IMR-90 (cell line): Measurements from ENCODE around the gene ETS1. TPM values are rescaled to one million over a fixed set of nuclear protein-coding genes. Genes with fewer than 3 reads are reported as not detected.

Source experiments
- ATAC-seq: fragments of 200-7000 bp; cut with Tn5 transposase; 2 replicates; pipeline ENCODE4 v1.9.1; 2020; ENCODE audit warnings: low read depth, mild to moderate bottlenecking, moderate library complexity
- BruUV-seq: library from RNA; stranded (reverse); fragments of 400-500 nt; replicated peaks from 2 replicates; lab custom pipeline; 2021; lab: Mats Ljungman, UMichigan
- CTCF ChIA-PET: fragments of 300-600 bp; formaldehyde crosslinking; extraction: SDS; loops from one replicate; lab custom pipeline; 2021; ENCODE audit warnings: antibody characterized with exemption; lab: Yijun Ruan, JAX
- POLR2A ChIA-PET: fragments of 300-600 bp; sonication (Branson Sonifier 250); formaldehyde crosslinking; loops from one replicate; lab custom pipeline; 2022; ENCODE audit warnings: antibody characterized with exemption; ENCODE audit not compliant: unreplicated experiment; lab: Charles Lee
- DNase-seq: peaks from one replicate; pipeline ENCODE4 v3.0.0; 2013
- H2AFZ ChIP-seq: replicated peaks from 2 replicates; pipeline ENCODE3; 2013; ENCODE audit warnings: low read length, mild to moderate bottlenecking; ENCODE audit not compliant: poor library complexity
- H2AK5ac ChIP-seq: 2 replicates; pipeline ENCODE4 v1.6.1; 2013; ENCODE audit warnings: low read depth, low read length, inconsistent platforms
- H2AK9ac ChIP-seq: replicated peaks from 2 replicates; pipeline ENCODE3; 2013; ENCODE audit warnings: mild to moderate bottlenecking, low read depth, low read length, moderate library complexity; ENCODE audit not compliant: poor library complexity
- H2BK120ac ChIP-seq: 2 replicates; pipeline ENCODE4 v1.6.1; 2013; ENCODE audit warnings: low read depth, low read length, inconsistent platforms
- H2BK15ac ChIP-seq: 3 replicates; pipeline ENCODE4 v1.6.1; 2013; ENCODE audit warnings: low read depth, low read length, inconsistent platforms
- H2BK20ac ChIP-seq: 2 replicates; pipeline ENCODE4 v1.6.1; 2013; ENCODE audit warnings: low read depth, mild to moderate bottlenecking, inconsistent platforms, low read length, moderate library complexity
- H2BK5ac ChIP-seq: 2 replicates; pipeline ENCODE4 v1.6.1; 2013; ENCODE audit warnings: mild to moderate bottlenecking, low read depth, low read length, inconsistent platforms; ENCODE audit not compliant: poor library complexity, severe bottlenecking
- H3K14ac ChIP-seq: replicated peaks from 2 replicates; pipeline ENCODE4 v1.6.1; 2013; ENCODE audit warnings: low read depth, low read length, inconsistent platforms
- H3K18ac ChIP-seq: 2 replicates; pipeline ENCODE4 v1.6.1; 2013; ENCODE audit warnings: low read depth, low read length, control low read depth
- H3K23ac ChIP-seq: 2 replicates; pipeline ENCODE4 v1.6.1; 2013; ENCODE audit warnings: low read depth, low read length, inconsistent platforms
- H3K27ac ChIP-seq: 2 replicates; pipeline ENCODE4 v1.5.1; 2013; ENCODE audit warnings: mild to moderate bottlenecking, control low read depth, low read length; ENCODE audit not compliant: insufficient read depth
- H3K27me3 ChIP-seq: 2 replicates; pipeline ENCODE4 v1.6.1; 2013; ENCODE audit warnings: low read length; ENCODE audit not compliant: control insufficient read depth, insufficient read depth
- H3K36me3 ChIP-seq: 2 replicates; pipeline ENCODE4 v1.6.1; 2013; ENCODE audit warnings: low read length, mixed read lengths; ENCODE audit not compliant: control insufficient read depth, insufficient read depth
- H3K4ac ChIP-seq: 2 replicates; pipeline ENCODE4 v1.6.1; 2013; ENCODE audit warnings: low read depth, low read length, inconsistent platforms
- H3K4me1 ChIP-seq: 2 replicates; pipeline ENCODE4 v1.6.1; 2013; ENCODE audit warnings: low read length, mixed read lengths; ENCODE audit not compliant: control insufficient read depth, insufficient read depth
- H3K4me2 ChIP-seq: 2 replicates; pipeline ENCODE4 v1.6.1; 2013; ENCODE audit warnings: low read depth, mild to moderate bottlenecking, control low read depth, low read length, moderate library complexity
- H3K4me3 ChIP-seq: 2 replicates; pipeline ENCODE4 v1.5.1; 2013; ENCODE audit warnings: low read depth, mild to moderate bottlenecking, control low read depth, low read length, moderate library complexity; ENCODE audit not compliant: insufficient read depth
- H3K56ac ChIP-seq: 2 replicates; pipeline ENCODE4 v1.6.1; 2013; ENCODE audit warnings: low read length, inconsistent platforms; ENCODE audit not compliant: insufficient read depth; ENCODE audit errors: extremely low read depth
- H3K79me1 ChIP-seq, 2 experiments: 2 replicates each; pipeline ENCODE4 v1.6.1; 2013; ENCODE audit warnings: low read length in 2 of 2, inconsistent platforms in 1 of 2, low read depth in 1 of 2
- H3K9ac ChIP-seq: 2 replicates; pipeline ENCODE4 v1.6.1; 2013; ENCODE audit warnings: low read depth, low read length, control low read depth
- H3K9me1 ChIP-seq: 2 replicates; pipeline ENCODE4 v1.6.1; 2013; ENCODE audit warnings: low read length, inconsistent platforms; ENCODE audit not compliant: insufficient read depth
- H3K9me3 ChIP-seq: 2 replicates; pipeline ENCODE4 v1.6.1; 2013; ENCODE audit warnings: low read length; ENCODE audit not compliant: control insufficient read depth, insufficient read depth
- H4K20me1 ChIP-seq: 2 replicates; pipeline ENCODE4 v1.6.1; 2013; ENCODE audit warnings: low read length, inconsistent platforms; ENCODE audit not compliant: insufficient read depth
- H4K5ac ChIP-seq: 2 replicates; pipeline ENCODE4 v1.6.1; 2013; ENCODE audit warnings: mild to moderate bottlenecking, low read depth, low read length, control low read depth
- H4K8ac ChIP-seq, 2 experiments: 2 replicates each; pipeline ENCODE4 v1.6.1; 2013; ENCODE audit warnings: low read depth in 2 of 2, low read length in 2 of 2, control low read depth in 1 of 2, inconsistent platforms in 1 of 2
- H4K91ac ChIP-seq: 2 replicates; pipeline ENCODE4 v1.6.1; 2013; ENCODE audit warnings: low read depth, low read length, inconsistent platforms; ENCODE audit not compliant: insufficient read depth
- MXI1 ChIP-seq: IDR thresholded peaks from 2 replicates; pipeline ENCODE4 v1.6.1; 2012; ENCODE audit warnings: low read depth, mild to moderate bottlenecking, low read length, moderate library complexity, borderline replicate concordance
- POLR2A ChIP-seq: IDR thresholded peaks from 2 replicates; pipeline ENCODE4 v1.6.1; 2012; ENCODE audit warnings: mild to moderate bottlenecking, low read depth, low read length
- WGBS, 2 experiments: methylation state at CpG; one replicate each; pipeline versions ENCODE4 v1.1.5 to v1.1.7; 2013; ENCODE audit warnings: missing lambda C conversion rate in 2 of 2; ENCODE audit not compliant: insufficient read length in 1 of 2; ENCODE audit errors: extremely low coverage in 2 of 2; 5-methylcytosine and 5-hydroxymethylcytosine counted together
- dilution Hi-C: fragments of 300-500 bp; cut with HindIII; formaldehyde crosslinking; loops from one replicate; pipeline ENCODE4 v1.14.3; 2018; ENCODE audit warnings: low sequenced_read_pairs; ENCODE audit not compliant: unreplicated experiment
- in situ Hi-C: fragments of 300-500 bp; cut with MboI; formaldehyde crosslinking; loops from 3 replicates; pipeline ENCODE4 v1.14.3; 2019; ENCODE audit warnings: low sequenced_read_pairs, inconsistent platforms, mixed read lengths
- intact Hi-C: fragments of 100-400 bp; cut with micrococcal nuclease; formaldehyde crosslinking; loops from 2 replicates; pipeline ENCODE4 v1.10.0; 2022
- polyA plus RNA-seq, 3 experiments: library from polyadenylated mRNA; depleted of rRNA; stranded (reverse); fragments of >200 nt; gene quantifications; 2 replicates each; pipeline ENCODE4 v1.2.3, GENCODE V29; 2012; ENCODE audit warnings: low replicate concordance in 1 of 3
- total RNA-seq: library from RNA; depleted of rRNA; stranded (reverse); fragments of >200 nt; gene quantifications from 2 replicates; pipeline ENCODE4 v1.2.3, GENCODE V29; 2012

The ETS1 gene
- total and polyA plus RNA-seq, 2 of the 4 experiments (the other 2 are of a cell fraction) = 41.2 to 56.3 TPM

DNA sequence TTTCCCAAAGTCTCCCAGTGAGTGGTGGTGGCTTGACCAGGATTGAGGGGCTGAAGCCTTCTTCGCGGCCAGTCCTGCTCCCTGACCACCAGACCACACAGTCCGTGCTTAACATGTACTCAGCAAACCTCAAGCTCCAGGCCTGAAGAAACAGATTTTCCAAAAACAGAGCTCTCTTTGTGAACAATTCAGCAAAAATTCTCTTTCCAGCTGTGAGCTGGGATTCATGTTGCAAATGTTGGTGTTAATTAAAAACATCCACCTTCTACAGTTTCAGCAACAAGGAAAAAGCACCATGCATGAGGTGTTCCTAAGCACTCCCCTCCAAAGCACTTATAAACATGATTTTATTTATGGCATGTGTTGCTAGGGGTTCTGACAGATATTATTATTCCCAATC, 129.5 kb downstream of the ETS1 start:
- intact Hi-C loops = no loop called here
- Histone ChIP-seq H3K36me3 (peaks cover 25% of the 10 kb centered on the region), H3K9me1 (peaks cover 30% of the 10 kb centered on the region), H2BK120ac (peak overlapping the region; percentile 66), H2AK9ac (no peak overlapping the region), H3K14ac (peak overlapping the region; percentile 91), H3K79me1 (peaks cover 44 to 67% of the 10 kb centered on the region in 2 experiments), H2BK15ac (peak overlapping the region; percentile 22; the same call in 1 of the 3 replicates), H4K5ac (peak overlapping the region; percentile 15; the same call in 1 of the 2 replicates), H3K27ac (peak overlapping the region; percentile 60), H3K23ac (peak overlapping the region; percentile 59), H2AK5ac (peak overlapping the region; percentile 85), H3K9me3 (no peaks in the 10 kb centered on the region), H4K20me1 (no peaks in the 10 kb centered on the region), H3K4me3 (no peak overlapping the region), H3K27me3 (no peaks in the 10 kb centered on the region), H3K4ac (peak overlapping the region; percentile 64), H4K91ac (peak overlapping the region; percentile 86), H3K18ac (peak overlapping the region; percentile 37; the same call in 1 of the 2 replicates), H3K4me2 (peak overlapping the region; percentile 33; the same call in 1 of the 2 replicates), H3K4me1 (peaks cover 16% of the 10 kb centered on the region), H3K56ac (no peak overlapping the region), H2BK5ac (peak overlapping the region; percentile 85), H2BK20ac (peak overlapping the region; percentile 28), H4K8ac (peak overlapping the region; percentile 6 to 80; a peak in 3 of 4 replicates), H3K9ac (peak overlapping the region; percentile 11; the same call in 1 of the 2 replicates), H2AFZ (no peak overlapping the region)
- 0 out of 2 replicates have a peak, but pooled peaks have one; percentile 13 for TF ChIP-seq POLR2A
- TF ChIP-seq MXI1 = no peak
- ChIA-PET POLR2A (no interaction called here), CTCF (interaction anchor here (0.8 to 1.0 kb wide), 2 partner anchors 10 to 174 kb away, joined by 3 read pairs; no protein-coding TSS in a partner anchor)
- in situ Hi-C loops = loop anchor here (5.0 kb wide), 1 partner anchor 166 kb away; no protein-coding TSS in a partner anchor
- DNase-seq (no peak), ATAC-seq (no peak; the same call in 1 of the 2 replicates)
- dilution Hi-C loops = no loop called here
- 100% methylated on average over 3 of the region's 3 CpGs; no CpG with 5 or more reads in 1 of the 2 experiments for WGBS, 2 experiments
- no TSS peak for BruUV-seq
